ENCODE results near the gene MOGAT3.

The MOGAT3 gene

GRCh38 chr7:101170617-101171441, 30.0 kb downstream of the MOGAT3 start:
- H2BK5ac ChIP-seq (ENCODE audit: low read length), result no peak overlapping the region
- H3K4me3 ChIP-seq (ENCODE audit: low read length), result no peak overlapping the region
- H3K36me3 ChIP-seq (ENCODE audit: control insufficient read depth, insufficient read depth, low read length), result no peaks in the 10 kb centered on the region
- H3K27me3 ChIP-seq (ENCODE audit: insufficient read depth, low read length, poor library complexity), result peaks cover 49% of the 10 kb centered on the region
- H3K79me1 ChIP-seq (ENCODE audit: low read length), result no peaks in the 10 kb centered on the region
- no peak overlapping the region for H2BK15ac ChIP-seq (replicated peaks; ENCODE audit: low read depth)
- no peak overlapping the region for H3K4ac ChIP-seq (ENCODE audit: low read depth, low read length)
- no peak overlapping the region for H4K5ac ChIP-seq (ENCODE audit: low read length)
- H3K9ac ChIP-seq (ENCODE audit: low read length), result no peak overlapping the region
- no peak overlapping the region for H3K18ac ChIP-seq (ENCODE audit: low read length)
- no peak overlapping the region for H3K27ac ChIP-seq (ENCODE audit: low read depth, low read length)
- H3K79me2 ChIP-seq (ENCODE audit: control insufficient read depth, insufficient read depth, low read length), result no peaks in the 10 kb centered on the region
- H2AK5ac ChIP-seq (ENCODE audit: low read length), result no peak overlapping the region
- peak; percentile 1 for DNase-seq
- no peak overlapping the region for H4K8ac ChIP-seq (ENCODE audit: low read depth, low read length)
- WGBS (ENCODE audit: extremely low coverage, insufficient coverage, low lambda C conversion rate), result no CpG with 5 or more reads among the region's 17 CpGs
- H3K23ac ChIP-seq (ENCODE audit: low read length), result no peak overlapping the region
- H2BK120ac ChIP-seq (ENCODE audit: low read depth, low read length), result no peak overlapping the region
- H3K4me1 ChIP-seq (ENCODE audit: control insufficient read depth, low read depth, low read length), result peaks cover 4% of the 10 kb centered on the region
- no peak overlapping the region for H3K56ac ChIP-seq (ENCODE audit: low read length)
- no peak overlapping the region for H3K4me2 ChIP-seq (ENCODE audit: low read length)

- H3K4me3 ChIP-seq (ENCODE audit: low read length), result no peak overlapping the region
- H3K79me2 ChIP-seq (ENCODE audit: control insufficient read depth, insufficient read depth, low read length), result no peaks in the 10 kb centered on the region
- no peak overlapping the region for H2AK5ac ChIP-seq (ENCODE audit: low read length)
- H3K18ac ChIP-seq (ENCODE audit: low read length), result no peak overlapping the region
- H3K9ac ChIP-seq (ENCODE audit: low read length), result no peak overlapping the region
- no peak overlapping the region for H4K5ac ChIP-seq (ENCODE audit: low read length)
- no peak overlapping the region for H3K4ac ChIP-seq (ENCODE audit: low read depth, low read length)
- peak; percentile 51 for DNase-seq
- no peaks in the 10 kb centered on the region for H3K79me1 ChIP-seq (ENCODE audit: low read length)
- no CpG with 5 or more reads among the region's 33 CpGs for WGBS (ENCODE audit: extremely low coverage, insufficient coverage, low lambda C conversion rate)
- no peaks in the 10 kb centered on the region for H3K36me3 ChIP-seq (ENCODE audit: control insufficient read depth, insufficient read depth, low read length)
- H3K27me3 ChIP-seq (ENCODE audit: insufficient read depth, low read length, poor library complexity), result peaks cover 44% of the 10 kb centered on the region
- peak overlapping the region; percentile 28 for H3K56ac ChIP-seq (ENCODE audit: low read length)
- no peak overlapping the region for H2BK15ac ChIP-seq (replicated peaks; ENCODE audit: low read depth)
- no peak overlapping the region for H3K23ac ChIP-seq (ENCODE audit: low read length)
- H3K4me2 ChIP-seq (ENCODE audit: low read length), result no peak overlapping the region
- no peak overlapping the region for H3K27ac ChIP-seq (ENCODE audit: low read depth, low read length)
- H2BK5ac ChIP-seq (ENCODE audit: low read length), result no peak overlapping the region
- H3K4me1 ChIP-seq (ENCODE audit: control insufficient read depth, low read depth, low read length), result peaks cover 4% of the 10 kb centered on the region
- H4K8ac ChIP-seq (ENCODE audit: low read depth, low read length), result no peak overlapping the region
- no peak overlapping the region for H2BK120ac ChIP-seq (ENCODE audit: low read depth, low read length)
Observed at GRCh38 chr7:101169838-101170551, 30.8 kb downstream of the MOGAT3 start.

GRCh38 chr7:101169110-101169837, 31.6 kb downstream of the MOGAT3 start:
- peaks cover 49% of the 10 kb centered on the region for H3K27me3 ChIP-seq (ENCODE audit: insufficient read depth, low read length, poor library complexity)
- H2BK15ac ChIP-seq (replicated peaks; ENCODE audit: low read depth), result no peak overlapping the region
- H3K9ac ChIP-seq (ENCODE audit: low read length), result no peak overlapping the region
- H2AK5ac ChIP-seq (ENCODE audit: low read length), result no peak overlapping the region
- WGBS (ENCODE audit: extremely low coverage, insufficient coverage, low lambda C conversion rate), result no CpG with 5 or more reads among the region's 18 CpGs
- H3K23ac ChIP-seq (ENCODE audit: low read length), result no peak overlapping the region
- H3K4me1 ChIP-seq (ENCODE audit: control insufficient read depth, low read depth, low read length), result peaks cover 4% of the 10 kb centered on the region
- H3K36me3 ChIP-seq (ENCODE audit: control insufficient read depth, insufficient read depth, low read length), result no peaks in the 10 kb centered on the region
- peak overlapping the region; percentile 28 for H3K56ac ChIP-seq (ENCODE audit: low read length)
- H3K18ac ChIP-seq (ENCODE audit: low read length), result no peak overlapping the region
- H3K79me1 ChIP-seq (ENCODE audit: low read length), result no peaks in the 10 kb centered on the region
- H4K5ac ChIP-seq (ENCODE audit: low read length), result no peak overlapping the region
- no peak overlapping the region for H3K27ac ChIP-seq (ENCODE audit: low read depth, low read length)
- DNase-seq, result peak; percentile 20
- no peak overlapping the region for H3K4me3 ChIP-seq (ENCODE audit: low read length)
- no peak overlapping the region for H2BK5ac ChIP-seq (ENCODE audit: low read length)
- no peak overlapping the region for H3K4me2 ChIP-seq (ENCODE audit: low read length)
- H3K4ac ChIP-seq (ENCODE audit: low read depth, low read length), result no peak overlapping the region
- H3K79me2 ChIP-seq (ENCODE audit: control insufficient read depth, insufficient read depth, low read length), result no peaks in the 10 kb centered on the region
- no peak overlapping the region for H4K8ac ChIP-seq (ENCODE audit: low read depth, low read length)
- no peak overlapping the region for H2BK120ac ChIP-seq (ENCODE audit: low read depth, low read length)

- no peaks in the 10 kb centered on the region for H3K79me1 ChIP-seq (ENCODE audit: low read length)
- no peak overlapping the region for H3K56ac ChIP-seq (ENCODE audit: low read length)
- no peak overlapping the region for H4K5ac ChIP-seq (ENCODE audit: low read length)
- no peak overlapping the region for H3K18ac ChIP-seq (ENCODE audit: low read length)
- DNase-seq, result peak; percentile 19
- no peak overlapping the region for H3K27ac ChIP-seq (ENCODE audit: low read depth, low read length)
- H2BK5ac ChIP-seq (ENCODE audit: low read length), result no peak overlapping the region
- no peaks in the 10 kb centered on the region for H3K36me3 ChIP-seq (ENCODE audit: control insufficient read depth, insufficient read depth, low read length)
- no peak overlapping the region for H2AK5ac ChIP-seq (ENCODE audit: low read length)
- no peak overlapping the region for H2BK15ac ChIP-seq (replicated peaks; ENCODE audit: low read depth)
- WGBS (ENCODE audit: extremely low coverage, insufficient coverage, low lambda C conversion rate), result no CpG with 5 or more reads among the region's 6 CpGs
- no peak overlapping the region for H3K9ac ChIP-seq (ENCODE audit: low read length)
- H3K4me2 ChIP-seq (ENCODE audit: low read length), result no peak overlapping the region
- H3K79me2 ChIP-seq (ENCODE audit: control insufficient read depth, insufficient read depth, low read length), result no peaks in the 10 kb centered on the region
- H3K23ac ChIP-seq (ENCODE audit: low read length), result no peak overlapping the region
- H3K4me3 ChIP-seq (ENCODE audit: low read length), result no peak overlapping the region
- no peak overlapping the region for H2BK120ac ChIP-seq (ENCODE audit: low read depth, low read length)
- no peak overlapping the region for H4K8ac ChIP-seq (ENCODE audit: low read depth, low read length)
- H3K4me1 ChIP-seq (ENCODE audit: control insufficient read depth, low read depth, low read length), result peaks cover 4% of the 10 kb centered on the region
- no peak overlapping the region for H3K4ac ChIP-seq (ENCODE audit: low read depth, low read length)
- peaks cover 49% of the 10 kb centered on the region for H3K27me3 ChIP-seq (ENCODE audit: insufficient read depth, low read length, poor library complexity)
Observed at GRCh38 chr7:101168412-101169049, 32.3 kb downstream of the MOGAT3 start.

GRCh38 chr7:101167645-101168411, 33.0 kb downstream of the MOGAT3 start:
- Histone ChIP-seq H3K4me3 (ENCODE audit: low read length) (no peak overlapping the region), H3K4me2 (ENCODE audit: low read length) (no peak overlapping the region), H4K5ac (ENCODE audit: low read length) (no peak overlapping the region), H2BK15ac (replicated peaks; ENCODE audit: low read depth) (no peak overlapping the region), H3K4ac (ENCODE audit: low read depth, low read length) (no peak overlapping the region), H2BK5ac (ENCODE audit: low read length) (no peak overlapping the region), H3K36me3 (ENCODE audit: control insufficient read depth, insufficient read depth, low read length) (no peaks in the 10 kb centered on the region), H3K27me3 (ENCODE audit: insufficient read depth, low read length, poor library complexity) (peaks cover 43% of the 10 kb centered on the region), H3K27ac (ENCODE audit: low read depth, low read length) (no peak overlapping the region), H3K9ac (ENCODE audit: low read length) (no peak overlapping the region), H3K4me1 (ENCODE audit: control insufficient read depth, low read depth, low read length) (peaks cover 4% of the 10 kb centered on the region), H3K23ac (ENCODE audit: low read length) (no peak overlapping the region), H3K18ac (ENCODE audit: low read length) (no peak overlapping the region), H2AK5ac (ENCODE audit: low read length) (no peak overlapping the region), H3K79me1 (ENCODE audit: low read length) (no peaks in the 10 kb centered on the region), H3K79me2 (ENCODE audit: control insufficient read depth, insufficient read depth, low read length) (no peaks in the 10 kb centered on the region), H4K8ac (ENCODE audit: low read depth, low read length) (no peak overlapping the region), H3K56ac (ENCODE audit: low read length) (no peak overlapping the region), H2BK120ac (ENCODE audit: low read depth, low read length) (no peak overlapping the region)
- WGBS (ENCODE audit: extremely low coverage, insufficient coverage, low lambda C conversion rate), result no CpG with 5 or more reads among the region's 12 CpGs
- DNase-seq, result peak; percentile 7

Data from mesendoderm (in vitro differentiated cells).